ENCODE results near the gene SNHG17.

DNA sequence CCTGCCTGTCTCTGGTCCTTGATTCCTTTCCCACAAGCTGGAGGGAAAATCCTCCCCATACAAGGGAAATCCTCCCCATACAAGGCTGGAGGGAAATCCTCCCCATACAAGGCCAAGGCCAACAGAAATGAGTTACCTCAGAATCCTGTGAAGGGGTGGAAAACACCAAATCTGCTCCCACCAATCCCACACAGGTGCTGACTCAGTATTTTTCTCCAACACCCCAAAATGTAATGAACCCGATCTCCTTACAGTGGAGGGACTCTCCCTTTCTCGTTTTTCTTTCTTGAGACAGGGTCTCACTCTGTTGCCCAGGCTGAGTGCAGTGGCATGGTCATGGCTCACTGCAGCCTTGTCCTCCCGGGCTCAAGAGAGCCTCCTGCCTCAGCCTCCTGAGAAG, 6.3 kb downstream of the SNHG17 start:
- TF ChIP-seq CTCF (IDR thresholded peaks at IDR 0.05) (no peak), EP300 (IDR thresholded peaks at IDR 0.05) (no peak), POLR2A (IDR thresholded peaks at IDR 0.05) (no peak)
